Panc1 (cell line): ENCODE data around the gene ZNF90. TPM values are rescaled to one million over a fixed set of nuclear protein-coding genes. Genes with fewer than 3 reads are reported as not detected.

ENCODE experiments used
- ATAC-seq: fragments of 200-7000 bp; cut with Tn5 transposase; 2 replicates; pipeline ENCODE4 v1.9.1; 2020; ENCODE audit warnings: mild to moderate bottlenecking, moderate library complexity
- BruUV-seq: library from RNA; stranded (reverse); fragments of 400-500 nt; replicated peaks from 2 replicates; lab custom pipeline; 2021; lab: Mats Ljungman, UMichigan
- CTCF ChIA-PET: fragments of 300-600 bp; sonication (Branson Sonifier 250); formaldehyde crosslinking; loops from one replicate; lab custom pipeline; 2022; ENCODE audit warnings: antibody characterized with exemption; lab: Charles Lee
- POLR2A ChIA-PET: fragments of 300-600 bp; sonication (Branson Sonifier 250); formaldehyde crosslinking; loops from one replicate; lab custom pipeline; 2022; ENCODE audit warnings: antibody characterized with exemption; lab: Charles Lee
- DNase-seq: peaks from one replicate; pipeline ENCODE4 v3.0.0-alpha.2; 2010; ENCODE audit warnings: low read depth, low spot score
- H3K27ac ChIP-seq: 2 replicates; pipeline ENCODE4 v1.5.1; 2011; ENCODE audit warnings: mild to moderate bottlenecking, low read length, inconsistent platforms
- H3K27me3 ChIP-seq: fragments of 200-500 bp; sonication (Bioruptor generic); 2 replicates; pipeline ENCODE4 v1.6.0; 2014; ENCODE audit warnings: low read length, inconsistent platforms; ENCODE audit not compliant: control insufficient read depth, insufficient read depth
- H3K36me3 ChIP-seq: fragments of 200-500 bp; sonication (Bioruptor generic); 2 replicates; pipeline ENCODE4 v1.5.1; 2014; ENCODE audit warnings: inconsistent platforms, mild to moderate bottlenecking, low read length, moderate library complexity; ENCODE audit not compliant: control insufficient read depth, insufficient read depth
- H3K4me1 ChIP-seq: 2 replicates; pipeline ENCODE4 v1.5.1; 2011; ENCODE audit warnings: inconsistent platforms, mild to moderate bottlenecking, low read length, moderate library complexity; ENCODE audit not compliant: control insufficient read depth, insufficient read depth
- H3K4me3 ChIP-seq, 2 experiments: 2 replicates each; pipeline ENCODE4 v1.5.1; 2011 to 2012; ENCODE audit warnings: low read depth in 2 of 2, low read length in 2 of 2, mild to moderate bottlenecking in 2 of 2, inconsistent platforms in 1 of 2, moderate library complexity in 1 of 2
- H3K9me3 ChIP-seq: fragments of 200-500 bp; sonication (Bioruptor generic); 2 replicates; pipeline ENCODE4 v1.5.1; 2014; ENCODE audit warnings: low read depth, mild to moderate bottlenecking, inconsistent platforms, low read length, moderate library complexity; ENCODE audit not compliant: control insufficient read depth, insufficient read depth
- POLR2AphosphoS5 ChIP-seq: IDR thresholded peaks from 2 replicates; pipeline ENCODE4 v1.6.1; 2012; ENCODE audit warnings: mild to moderate bottlenecking, low read depth, low read length, moderate library complexity
- SIN3A ChIP-seq: IDR thresholded peaks from 2 replicates; pipeline ENCODE4 v1.6.1; 2012; ENCODE audit warnings: low read depth, mild to moderate bottlenecking, low read length, moderate library complexity, borderline replicate concordance; ENCODE audit not compliant: insufficient read depth
- TCF7L2 ChIP-seq: IDR thresholded peaks from 2 replicates; pipeline ENCODE4 v1.6.1; 2011; ENCODE audit warnings: mild to moderate bottlenecking, low read depth, low read length, inconsistent platforms
- in situ Hi-C: cut with HindIII; loops from 2 replicates; pipeline ENCODE4 v1.10.0; 2016; ENCODE audit warnings: low sequenced_read_pairs, low pct_unique_long_range_greater_than_20kb
- intact Hi-C: fragments of 100-400 bp; cut with micrococcal nuclease; formaldehyde crosslinking; loops from one replicate; pipeline ENCODE4 v1.10.0; 2022; ENCODE audit not compliant: unreplicated experiment
- total RNA-seq: library from RNA; stranded (reverse); gene quantifications from one replicate; pipeline ENCODE4 v1.2.1, GENCODE V29; 2021; ENCODE audit not compliant: unreplicated experiment
- TF ChIP-seq, protein P1 (sequence below), 2 experiments: IDR thresholded peaks; 2 replicates each; pipeline ENCODE4 v1.6.1; 2011 to 2012; ENCODE audit warnings: low read depth in 2 of 2, control low read depth in 1 of 2, low read length in 1 of 2, mild to moderate bottlenecking in 1 of 2, moderate library complexity in 1 of 2; ENCODE audit not compliant: insufficient read depth in 1 of 2
- TF ChIP-seq, protein P2 (sequence below): fragments of 450-650 bp; IDR thresholded peaks from 2 replicates; pipeline ENCODE4 v1.5.1; 2017; ENCODE audit warnings: mild to moderate bottlenecking

The ZNF90 gene
- total RNA-seq, 1 experiment from 2014 or later = 7.5 TPM

DNA sequence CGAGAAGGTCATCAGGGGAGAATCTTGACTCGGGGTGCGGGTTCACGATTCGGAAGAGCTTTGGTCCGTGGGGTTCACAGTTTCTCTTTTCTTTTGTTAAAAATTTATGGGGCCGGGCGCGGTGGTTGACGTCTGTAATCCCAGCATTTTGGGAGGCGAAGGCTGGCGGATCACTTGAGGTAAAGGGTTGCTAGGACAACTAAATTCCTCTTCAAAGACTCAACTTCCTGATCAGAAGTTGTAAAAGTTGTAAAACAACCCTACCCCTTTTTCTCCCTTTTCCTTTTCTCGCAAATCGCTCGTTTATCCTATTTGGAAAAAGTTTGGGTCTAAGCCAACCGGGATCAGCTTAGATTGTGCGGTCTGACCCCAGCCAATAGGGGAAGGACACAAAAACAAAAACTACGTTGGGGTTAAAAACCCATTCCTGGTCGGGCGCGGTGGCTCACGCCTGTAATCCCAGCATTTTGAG is 89.9 kb downstream of the ZNF90 start:
- ChIA-PET POLR2A (interaction anchor here (0.7 kb wide), 1 partner anchor 134 kb away, joined by 3 read pairs; no protein-coding TSS in a partner anchor), CTCF (no interaction called here)
- no peak for DNase-seq
- TF ChIP-seq, protein P1, sequence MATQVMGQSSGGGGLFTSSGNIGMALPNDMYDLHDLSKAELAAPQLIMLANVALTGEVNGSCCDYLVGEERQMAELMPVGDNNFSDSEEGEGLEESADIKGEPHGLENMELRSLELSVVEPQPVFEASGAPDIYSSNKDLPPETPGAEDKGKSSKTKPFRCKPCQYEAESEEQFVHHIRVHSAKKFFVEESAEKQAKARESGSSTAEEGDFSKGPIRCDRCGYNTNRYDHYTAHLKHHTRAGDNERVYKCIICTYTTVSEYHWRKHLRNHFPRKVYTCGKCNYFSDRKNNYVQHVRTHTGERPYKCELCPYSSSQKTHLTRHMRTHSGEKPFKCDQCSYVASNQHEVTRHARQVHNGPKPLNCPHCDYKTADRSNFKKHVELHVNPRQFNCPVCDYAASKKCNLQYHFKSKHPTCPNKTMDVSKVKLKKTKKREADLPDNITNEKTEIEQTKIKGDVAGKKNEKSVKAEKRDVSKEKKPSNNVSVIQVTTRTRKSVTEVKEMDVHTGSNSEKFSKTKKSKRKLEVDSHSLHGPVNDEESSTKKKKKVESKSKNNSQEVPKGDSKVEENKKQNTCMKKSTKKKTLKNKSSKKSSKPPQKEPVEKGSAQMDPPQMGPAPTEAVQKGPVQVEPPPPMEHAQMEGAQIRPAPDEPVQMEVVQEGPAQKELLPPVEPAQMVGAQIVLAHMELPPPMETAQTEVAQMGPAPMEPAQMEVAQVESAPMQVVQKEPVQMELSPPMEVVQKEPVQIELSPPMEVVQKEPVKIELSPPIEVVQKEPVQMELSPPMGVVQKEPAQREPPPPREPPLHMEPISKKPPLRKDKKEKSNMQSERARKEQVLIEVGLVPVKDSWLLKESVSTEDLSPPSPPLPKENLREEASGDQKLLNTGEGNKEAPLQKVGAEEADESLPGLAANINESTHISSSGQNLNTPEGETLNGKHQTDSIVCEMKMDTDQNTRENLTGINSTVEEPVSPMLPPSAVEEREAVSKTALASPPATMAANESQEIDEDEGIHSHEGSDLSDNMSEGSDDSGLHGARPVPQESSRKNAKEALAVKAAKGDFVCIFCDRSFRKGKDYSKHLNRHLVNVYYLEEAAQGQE (IDR thresholded peaks at IDR 0.05; ENCODE audit: insufficient read depth in 1 of 2, low read depth in 2 of 2, low read length in 1 of 2) = no peak
- no peak for TF ChIP-seq TCF7L2
- TF ChIP-seq, protein P2, sequence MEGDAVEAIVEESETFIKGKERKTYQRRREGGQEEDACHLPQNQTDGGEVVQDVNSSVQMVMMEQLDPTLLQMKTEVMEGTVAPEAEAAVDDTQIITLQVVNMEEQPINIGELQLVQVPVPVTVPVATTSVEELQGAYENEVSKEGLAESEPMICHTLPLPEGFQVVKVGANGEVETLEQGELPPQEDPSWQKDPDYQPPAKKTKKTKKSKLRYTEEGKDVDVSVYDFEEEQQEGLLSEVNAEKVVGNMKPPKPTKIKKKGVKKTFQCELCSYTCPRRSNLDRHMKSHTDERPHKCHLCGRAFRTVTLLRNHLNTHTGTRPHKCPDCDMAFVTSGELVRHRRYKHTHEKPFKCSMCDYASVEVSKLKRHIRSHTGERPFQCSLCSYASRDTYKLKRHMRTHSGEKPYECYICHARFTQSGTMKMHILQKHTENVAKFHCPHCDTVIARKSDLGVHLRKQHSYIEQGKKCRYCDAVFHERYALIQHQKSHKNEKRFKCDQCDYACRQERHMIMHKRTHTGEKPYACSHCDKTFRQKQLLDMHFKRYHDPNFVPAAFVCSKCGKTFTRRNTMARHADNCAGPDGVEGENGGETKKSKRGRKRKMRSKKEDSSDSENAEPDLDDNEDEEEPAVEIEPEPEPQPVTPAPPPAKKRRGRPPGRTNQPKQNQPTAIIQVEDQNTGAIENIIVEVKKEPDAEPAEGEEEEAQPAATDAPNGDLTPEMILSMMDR = no peak
- no peak for TF ChIP-seq POLR2AphosphoS5
- no peak for TF ChIP-seq SIN3A
- no peaks in the 10 kb centered on the region for H3K27me3 ChIP-seq
- in situ Hi-C loops = no loop called here
- H3K4me3 ChIP-seq = peak overlapping the region; percentile 84 to 93
- H3K36me3 ChIP-seq = no peaks in the 10 kb centered on the region; the same call in 1 of the 2 replicates
- H3K27ac ChIP-seq = peak overlapping the region; percentile 83
- no TSS peak for BruUV-seq
- ATAC-seq = peak; percentile 6; the same call in 1 of the 2 replicates
- no peaks in the 10 kb centered on the region for H3K9me3 ChIP-seq
- no peaks in the 10 kb centered on the region for H3K4me1 ChIP-seq
- intact Hi-C loops = no loop called here

Other genes starting within 250 kb of the ZNF90 start
- 8.9 TPM for gene ZNF253, start 212.1 kb upstream of the ZNF90 start, total RNA-seq
- 8.9 TPM for gene ZNF93, start 177.1 kb upstream of the ZNF90 start, total RNA-seq
- 4.5 TPM for gene ZNF682, start 38.5 kb upstream of the ZNF90 start, total RNA-seq
- gene ZNF486, start 89.2 kb downstream of the ZNF90 start, total RNA-seq = 7.8 TPM